HG03175 (cell line): Measurements from ENCODE around the gene PTK6.
"Not testable (repeated sequence)": the region's sequence is repeated elsewhere in the genome, so short reads cannot be mapped to it uniquely, and the experiment has no call there.

Experiments
- ATAC-seq: cut with Tn5 transposase; IDR thresholded peaks from one replicate; pipeline ENCODE4 v1.9.1; 2021; ENCODE audit warnings: mild to moderate bottlenecking, moderate library complexity; ENCODE audit not compliant: unreplicated experiment

PTK6 gene

DNA sequence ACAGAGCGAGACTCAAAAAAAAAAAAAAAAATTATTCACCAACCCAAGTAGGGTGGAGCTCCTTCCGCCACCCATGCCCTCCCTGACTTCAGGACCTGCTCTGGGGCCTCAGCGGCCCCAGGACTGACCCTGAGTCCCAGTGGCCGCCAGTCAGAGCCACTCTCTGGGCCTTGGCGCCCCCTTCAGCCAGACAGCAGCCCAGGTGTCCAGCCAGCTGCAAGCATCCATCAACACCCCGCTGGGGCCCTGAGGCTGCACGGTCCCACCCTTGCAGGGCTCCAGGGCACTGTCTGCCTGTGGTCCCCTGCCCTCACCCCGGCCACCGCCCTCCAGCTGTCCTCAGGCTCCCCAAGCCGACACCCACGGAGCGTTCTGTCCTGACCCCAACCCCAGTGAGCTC lies 53.3 kb downstream of the PTK6 start:
- no peak for ATAC-seq

DNA sequence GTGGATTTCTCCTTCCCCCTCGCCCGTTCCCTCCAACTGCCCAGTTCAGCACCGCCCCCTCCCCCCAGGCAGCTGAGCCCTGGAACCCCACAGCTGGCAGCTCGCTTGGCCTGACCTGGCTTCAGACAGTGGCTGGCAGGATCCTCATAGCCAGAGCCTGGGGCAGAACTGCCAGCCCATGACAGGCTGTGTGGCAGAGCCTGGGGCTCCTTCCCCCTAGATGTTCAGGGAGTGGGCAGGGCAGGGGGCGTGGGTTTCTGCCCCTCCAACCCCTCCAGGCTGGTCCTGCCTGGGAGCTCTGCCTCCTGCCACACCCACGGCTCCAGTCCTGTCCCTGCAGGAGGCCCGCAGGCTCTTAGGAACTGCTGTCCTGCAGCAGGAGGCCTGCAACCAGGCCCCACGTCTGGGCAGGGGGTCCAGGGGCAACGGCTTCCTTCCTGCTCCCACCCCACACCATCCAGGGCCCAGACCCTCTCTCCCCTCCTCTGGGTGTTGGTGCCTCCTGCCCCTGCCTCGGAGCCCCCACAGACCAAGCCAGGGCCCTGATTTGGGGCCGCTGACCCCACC lies 55.1 kb downstream of the PTK6 start:
- ATAC-seq, result no peak

DNA sequence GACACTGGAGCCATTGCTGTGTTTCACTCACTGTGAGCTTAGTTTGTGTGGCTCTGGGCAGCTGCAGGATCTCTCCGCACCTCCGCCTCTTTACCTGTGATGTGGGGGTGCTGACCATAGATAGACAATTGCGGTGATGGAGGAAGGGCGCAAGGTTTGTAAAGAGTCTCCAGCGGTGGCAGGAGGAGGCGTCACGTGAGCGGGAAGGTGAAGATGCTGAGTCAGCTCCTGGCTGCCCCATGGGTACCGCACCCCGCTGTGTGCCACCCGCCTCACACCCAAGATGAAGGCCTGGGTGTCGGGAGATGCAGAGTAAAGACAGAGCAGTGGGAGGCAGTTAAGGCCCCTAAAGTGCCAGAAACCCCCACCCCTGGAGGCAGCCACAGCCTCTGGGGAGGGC lies 55.7 kb downstream of the PTK6 start:
- ATAC-seq, result no peak

DNA sequence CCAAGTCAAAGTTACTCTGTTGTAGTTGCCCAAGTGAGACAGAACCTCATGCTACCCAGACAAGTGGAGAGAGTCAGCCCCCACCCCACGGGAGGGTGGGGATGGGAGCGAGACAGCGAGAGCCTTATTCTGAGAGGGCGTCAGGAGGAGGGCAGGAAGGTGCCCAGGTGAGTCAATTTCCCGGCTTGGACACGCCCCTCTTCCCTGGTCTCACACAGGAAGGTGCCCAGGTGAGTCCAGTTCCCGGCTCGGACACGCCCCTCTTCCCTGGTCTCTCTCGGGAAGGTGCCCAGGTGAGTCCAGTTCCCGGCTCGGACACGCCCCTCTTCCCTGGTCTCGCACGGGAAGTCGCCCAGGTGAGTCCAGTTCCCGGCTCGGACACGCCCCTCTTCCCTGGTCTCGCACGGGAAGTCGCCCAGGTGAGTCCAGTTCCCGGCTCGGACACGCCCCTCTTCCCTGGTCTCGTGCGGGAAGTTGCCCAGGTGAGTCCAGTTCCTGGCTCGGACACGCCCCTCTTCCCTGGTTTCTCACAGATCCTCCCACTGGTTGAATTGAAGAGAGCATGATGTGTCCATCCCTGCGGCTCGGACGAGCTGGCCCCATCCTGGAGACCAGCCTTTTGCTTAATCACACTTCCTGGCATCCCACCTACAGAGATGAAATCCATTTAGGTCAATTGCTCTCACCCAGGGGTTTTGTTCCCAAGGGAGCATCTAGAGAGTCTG lies 57.3 kb downstream of the PTK6 start:
- not testable (repeated sequence) for ATAC-seq

DNA sequence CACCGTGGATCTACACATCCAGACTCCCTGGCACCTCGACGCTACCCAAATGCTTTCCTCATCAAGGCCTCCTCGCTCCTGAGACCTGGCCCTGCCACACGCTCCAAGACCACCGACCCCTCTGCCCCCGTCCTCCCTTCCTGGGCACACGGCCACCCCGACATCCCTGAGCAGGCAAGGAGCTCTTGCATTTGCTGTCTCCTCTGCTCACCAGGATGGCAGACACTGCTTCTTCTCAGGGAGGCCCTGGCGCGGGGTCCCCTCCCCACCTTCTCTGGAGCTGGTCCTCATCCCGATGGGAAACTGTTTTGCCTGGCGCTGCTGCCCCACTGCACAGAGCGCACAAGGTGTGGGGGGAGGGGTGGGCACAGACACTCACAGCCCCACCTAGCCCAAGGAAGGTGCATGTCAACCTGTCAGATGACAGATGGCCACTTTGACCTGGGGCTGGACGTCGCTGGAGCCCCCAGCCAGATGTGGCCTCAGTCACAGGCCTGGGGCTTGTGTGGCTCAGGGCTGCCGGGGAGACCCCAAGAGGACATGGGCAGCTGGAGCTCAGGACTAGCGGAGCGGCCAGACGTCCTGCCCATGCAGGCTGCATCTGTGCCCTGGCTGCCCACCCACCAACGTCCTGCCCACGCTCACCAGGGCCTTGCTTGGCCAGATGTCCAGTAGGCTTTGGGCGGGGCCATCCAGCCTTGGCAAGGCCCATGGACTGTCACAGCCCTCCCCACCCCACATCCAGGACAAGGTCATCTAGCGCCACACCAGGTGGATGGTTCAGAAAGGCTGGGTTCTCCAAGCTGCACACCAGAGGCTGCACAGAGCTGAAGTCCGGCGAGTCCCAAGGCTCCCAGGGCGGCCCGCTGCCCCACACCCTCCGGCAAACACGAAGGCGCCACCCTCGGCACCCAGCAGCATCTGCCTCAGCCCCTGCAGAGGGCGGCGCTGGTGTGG lies 58.6 kb downstream of the PTK6 start:
- no peak for ATAC-seq
